MCF 10A (cell line): ENCODE data around the gene SLC47A1. TPM values are rescaled to one million over a fixed set of nuclear protein-coding genes. Genes with fewer than 3 reads are reported as not detected.

Source experiments
- BruUV-seq: library from RNA; stranded (reverse); fragments of 400-500 nt; replicated peaks from 2 replicates; lab custom pipeline; 2021; lab: Mats Ljungman, UMichigan
- CTCF ChIA-PET: fragments of 300-600 bp; sonication (Branson Sonifier 250); formaldehyde crosslinking; extraction: SDS; loops from one replicate; lab custom pipeline; 2021; ENCODE audit warnings: antibody characterized with exemption, inconsistent platforms; lab: Yijun Ruan, JAX
- POLR2A ChIA-PET: fragments of 300-600, 350-650 bp; sonication (Branson Sonifier 250); formaldehyde crosslinking; extraction: SDS; loops from one replicate; lab custom pipeline; 2020; ENCODE audit warnings: antibody characterized with exemption, inconsistent platforms; lab: Yijun Ruan, JAX
- DNase-seq: peaks from one replicate; pipeline ENCODE4 v3.0.0-alpha.2; 2018; ENCODE audit not compliant: unreplicated experiment
- H3K27ac Mint-ChIP-seq: one replicate; pipeline ENCODE4 v1.8.0; 2022; ENCODE audit warnings: mild to moderate bottlenecking, low read depth, mixed read lengths; ENCODE audit not compliant: unreplicated experiment
- H3K27me3 Mint-ChIP-seq: one replicate; pipeline ENCODE4 v1.8.0; 2022; ENCODE audit warnings: mixed read lengths; ENCODE audit not compliant: insufficient read depth, unreplicated experiment
- H3K36me3 Mint-ChIP-seq: one replicate; pipeline ENCODE4 v1.8.0; 2022; ENCODE audit warnings: mild to moderate bottlenecking, moderate library complexity, mixed read lengths; ENCODE audit not compliant: insufficient read depth, unreplicated experiment
- H3K4me1 Mint-ChIP-seq: one replicate; pipeline ENCODE4 v1.8.0; 2022; ENCODE audit warnings: mixed read lengths; ENCODE audit not compliant: insufficient read depth, unreplicated experiment
- H3K4me3 Mint-ChIP-seq: one replicate; pipeline ENCODE4 v1.8.0; 2022; ENCODE audit warnings: mild to moderate bottlenecking, moderate library complexity, mixed read lengths; ENCODE audit not compliant: unreplicated experiment
- H3K9me3 Mint-ChIP-seq: one replicate; pipeline ENCODE4 v1.8.0; 2022; ENCODE audit warnings: mixed read lengths; ENCODE audit not compliant: unreplicated experiment
- intact Hi-C: fragments of 100-400 bp; cut with micrococcal nuclease; formaldehyde crosslinking; loops from 2 replicates; pipeline ENCODE4 v1.14.1; 2022
- total RNA-seq: library from RNA; stranded (reverse); gene quantifications from 2 replicates; pipeline ENCODE4 v1.2.3, GENCODE V29; 2022
- TF ChIP-seq, protein P1 (sequence below): fragments of 200-600 bp; IDR thresholded peaks from one replicate; pipeline ENCODE4 v1.8.0; 2022; ENCODE audit warnings: antibody characterized with exemption, mild to moderate bottlenecking; ENCODE audit not compliant: unreplicated experiment

The SLC47A1 gene
- total RNA-seq, 1 experiment from 2014 or later, result 1.1 TPM

DNA sequence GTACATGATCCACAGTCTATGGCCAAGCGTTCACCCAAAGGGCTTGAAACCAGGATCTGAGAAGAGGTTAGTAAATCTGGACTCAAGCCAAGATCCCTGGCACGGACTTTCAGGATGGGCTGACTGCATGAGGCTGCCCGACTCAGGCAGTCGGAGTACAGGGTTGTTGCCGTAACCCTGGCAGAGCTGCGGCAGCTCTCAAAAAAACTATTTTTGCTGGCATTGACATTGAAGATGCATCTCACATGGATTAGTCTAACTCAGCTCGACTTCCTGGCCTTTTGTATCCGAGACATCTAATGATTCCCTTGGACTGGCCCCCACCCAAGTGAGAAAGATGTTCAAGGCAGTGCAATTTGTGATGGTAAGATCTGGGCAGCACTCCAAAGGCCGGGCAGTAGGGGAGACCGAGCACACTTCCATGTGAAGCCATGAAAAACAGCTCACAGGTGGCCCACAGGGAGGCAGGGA, 6.2 kb downstream of the SLC47A1 start:
- Mint-ChIP-seq H3K4me1 (no peaks in the 10 kb centered on the region), H3K36me3 (no peaks in the 10 kb centered on the region), H3K4me3 (no peak overlapping the region), H3K9me3 (no peaks in the 10 kb centered on the region), H3K27me3 (peaks cover 2% of the 10 kb centered on the region), H3K27ac (no peak overlapping the region)
- intact Hi-C loops, result no loop called here
- no TSS peak for BruUV-seq
- TF ChIP-seq, protein P1, sequence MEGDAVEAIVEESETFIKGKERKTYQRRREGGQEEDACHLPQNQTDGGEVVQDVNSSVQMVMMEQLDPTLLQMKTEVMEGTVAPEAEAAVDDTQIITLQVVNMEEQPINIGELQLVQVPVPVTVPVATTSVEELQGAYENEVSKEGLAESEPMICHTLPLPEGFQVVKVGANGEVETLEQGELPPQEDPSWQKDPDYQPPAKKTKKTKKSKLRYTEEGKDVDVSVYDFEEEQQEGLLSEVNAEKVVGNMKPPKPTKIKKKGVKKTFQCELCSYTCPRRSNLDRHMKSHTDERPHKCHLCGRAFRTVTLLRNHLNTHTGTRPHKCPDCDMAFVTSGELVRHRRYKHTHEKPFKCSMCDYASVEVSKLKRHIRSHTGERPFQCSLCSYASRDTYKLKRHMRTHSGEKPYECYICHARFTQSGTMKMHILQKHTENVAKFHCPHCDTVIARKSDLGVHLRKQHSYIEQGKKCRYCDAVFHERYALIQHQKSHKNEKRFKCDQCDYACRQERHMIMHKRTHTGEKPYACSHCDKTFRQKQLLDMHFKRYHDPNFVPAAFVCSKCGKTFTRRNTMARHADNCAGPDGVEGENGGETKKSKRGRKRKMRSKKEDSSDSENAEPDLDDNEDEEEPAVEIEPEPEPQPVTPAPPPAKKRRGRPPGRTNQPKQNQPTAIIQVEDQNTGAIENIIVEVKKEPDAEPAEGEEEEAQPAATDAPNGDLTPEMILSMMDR, result no peak
- DNase-seq, result no peak
- ChIA-PET POLR2A (interaction anchor here (1.4 kb wide), 1 partner anchor 83 kb away, joined by 3 read pairs; no protein-coding TSS in a partner anchor), CTCF (no interaction called here)

GRCh38 chr17:19540706-19541370, 7.2 kb downstream of the SLC47A1 start:
- no peak for DNase-seq
- intact Hi-C loops, result no loop called here
- Mint-ChIP-seq H3K27me3 (no peaks in the 10 kb centered on the region), H3K36me3 (no peaks in the 10 kb centered on the region), H3K4me3 (no peak overlapping the region), H3K9me3 (no peaks in the 10 kb centered on the region), H3K4me1 (no peaks in the 10 kb centered on the region), H3K27ac (no peak overlapping the region)
- POLR2A ChIA-PET, result interaction anchor here (1.4 kb wide), 1 partner anchor 82 kb away, joined by 3 read pairs; no protein-coding TSS in a partner anchor
- CTCF ChIA-PET, result interaction anchor here (0.7 kb wide), 1 partner anchor 110 kb away, joined by 3 read pairs; no protein-coding TSS in a partner anchor
- TF ChIP-seq, protein P1, result no peak
- BruUV-seq, result no TSS peak

DNA sequence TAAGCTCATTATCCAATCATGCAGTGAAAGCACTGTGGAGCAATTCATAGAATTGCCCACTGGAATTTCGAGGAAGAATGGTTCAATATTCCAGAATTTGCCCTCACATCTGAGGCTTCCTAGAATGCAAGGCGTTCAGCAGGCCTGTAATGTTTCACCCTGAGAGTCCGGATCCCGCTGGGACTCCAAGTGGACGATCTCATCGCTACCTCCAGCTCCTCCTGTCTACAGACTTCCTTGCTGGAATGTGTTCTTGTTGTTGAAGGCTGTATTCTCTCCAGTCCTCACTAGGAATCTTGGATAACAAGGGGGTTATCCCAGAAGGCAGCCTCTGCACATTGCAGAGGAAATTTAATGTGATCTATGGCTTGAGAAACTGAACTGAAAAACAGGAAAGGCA, 7.8 kb downstream of the SLC47A1 start:
- intact Hi-C loops, result no loop called here
- Mint-ChIP-seq H3K27me3 (no peaks in the 10 kb centered on the region), H3K9me3 (no peaks in the 10 kb centered on the region), H3K4me1 (no peaks in the 10 kb centered on the region), H3K4me3 (no peak overlapping the region), H3K27ac (no peak overlapping the region), H3K36me3 (no peaks in the 10 kb centered on the region)
- ChIA-PET CTCF (no interaction called here), POLR2A (no interaction called here)
- no TSS peak for BruUV-seq
- TF ChIP-seq, protein P1, result no peak
- no peak for DNase-seq

DNA sequence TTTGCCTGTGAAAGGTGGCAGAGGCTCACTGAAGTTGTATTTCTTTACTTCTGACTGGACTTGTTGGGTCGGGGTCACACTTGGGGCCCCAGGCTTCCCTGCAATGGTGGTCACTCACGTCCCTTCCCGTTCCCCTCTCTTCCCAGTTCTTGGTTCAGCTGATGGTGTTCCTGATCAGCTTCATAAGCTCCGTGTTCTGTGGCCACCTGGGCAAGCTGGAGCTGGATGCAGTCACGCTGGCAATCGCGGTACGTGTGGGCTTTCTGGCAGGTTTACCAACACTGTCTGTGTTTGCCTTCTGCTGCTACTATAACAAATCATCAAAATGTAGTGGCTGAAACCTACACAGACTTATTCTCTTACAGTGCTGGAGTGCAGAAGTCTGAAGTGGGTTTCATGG, 8.6 kb downstream of the SLC47A1 start:
- no TSS peak for BruUV-seq
- no peak overlapping the region for H3K27ac Mint-ChIP-seq
- CTCF ChIA-PET, result interaction anchor here (0.5 kb wide), 1 partner anchor 220 kb away, joined by 3 read pairs; no protein-coding TSS in a partner anchor
- H3K36me3 Mint-ChIP-seq, result no peaks in the 10 kb centered on the region
- POLR2A ChIA-PET, result no interaction called here
- no peak for DNase-seq
- no peaks in the 10 kb centered on the region for H3K9me3 Mint-ChIP-seq
- H3K27me3 Mint-ChIP-seq, result no peaks in the 10 kb centered on the region
- TF ChIP-seq, protein P1, result no peak
- no peaks in the 10 kb centered on the region for H3K4me1 Mint-ChIP-seq
- intact Hi-C loops, result no loop called here
- H3K4me3 Mint-ChIP-seq, result no peak overlapping the region
